Adipocyte (in vitro differentiated cells): ENCODE results near the gene SNX11.

Experiments used
- DNase-seq: peaks from one replicate; pipeline ENCODE4 v3.0.0-alpha.2; 2015; ENCODE audit warnings: low read depth
- H3K27me3 ChIP-seq: replicated peaks from 2 replicates; pipeline ENCODE4 v1.7.0; 2013; ENCODE audit warnings: mild to moderate bottlenecking, low read length, moderate library complexity; ENCODE audit not compliant: control insufficient read depth, insufficient read depth
- H3K36me3 ChIP-seq: 2 replicates; pipeline ENCODE4 v1.7.0; 2013; ENCODE audit warnings: low read length, mild to moderate bottlenecking, moderate library complexity; ENCODE audit not compliant: control insufficient read depth, insufficient read depth, severe bottlenecking
- H3K4me1 ChIP-seq: 2 replicates; pipeline ENCODE4 v1.7.0; 2013; ENCODE audit warnings: mild to moderate bottlenecking, low read length, moderate library complexity; ENCODE audit not compliant: control insufficient read depth, insufficient read depth
- H3K4me3 ChIP-seq: 2 replicates; pipeline ENCODE4 v1.7.0; 2013; ENCODE audit warnings: mild to moderate bottlenecking, low read length, moderate library complexity
- H3K9ac ChIP-seq: 2 replicates; pipeline ENCODE4 v1.7.0; 2013; ENCODE audit warnings: mild to moderate bottlenecking, low read length, moderate library complexity
- H3K9me3 ChIP-seq: 2 replicates; pipeline ENCODE4 v1.7.0; 2013; ENCODE audit warnings: mild to moderate bottlenecking, low read length, moderate library complexity; ENCODE audit not compliant: control insufficient read depth

Gene SNX11

GRCh38 chr17:48169926-48170325 is 62.4 kb downstream of the SNX11 start:
- peaks cover 30% of the 10 kb centered on the region for H3K27me3 ChIP-seq
- no peaks in the 10 kb centered on the region for H3K36me3 ChIP-seq
- DNase-seq: no peak
- no peaks in the 10 kb centered on the region for H3K9me3 ChIP-seq
- H3K4me3 ChIP-seq: no peak overlapping the region
- H3K9ac ChIP-seq: no peak overlapping the region
- H3K4me1 ChIP-seq: no peaks in the 10 kb centered on the region
